ENCODE measurements around the gene ADCY3.

GRCh38 chr2:24852431-24853020, 67.5 kb downstream of the ADCY3 start:
- TF ChIP-seq CTCF (IDR thresholded peaks at IDR 0.05 in 4 of 5, conservative IDR thresholded peaks at IDR 0.05 in 1 of 5) (no peak), POLR2A (IDR thresholded peaks at IDR 0.05) (no peak)
